ENCODE measurements around the gene DBT.

DNA sequence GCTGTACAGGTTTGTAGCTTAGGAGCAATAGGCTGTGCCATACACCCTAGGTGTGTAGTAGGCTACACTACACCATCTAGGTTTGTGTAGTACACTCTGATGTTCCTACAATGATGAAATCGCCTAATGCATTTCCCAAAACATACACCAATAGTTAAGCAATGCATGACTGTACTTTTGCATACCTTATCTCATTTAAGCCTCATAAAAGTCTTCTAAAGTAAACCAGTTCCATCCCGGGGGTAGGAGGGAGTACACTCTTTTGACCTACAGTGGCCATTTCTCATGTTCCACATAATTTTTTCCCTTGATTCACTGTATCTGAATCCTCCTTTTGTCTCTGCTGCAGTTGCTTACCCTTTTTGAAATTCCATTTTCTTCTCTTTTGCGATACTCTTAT is 104.5 kb downstream of the DBT start:
- TF ChIP-seq EP300 (IDR thresholded peaks at IDR 0.05) (no peak), POLR2AphosphoS5 (IDR thresholded peaks at IDR 0.05) (no peak), POLR2A (IDR thresholded peaks at IDR 0.05) (no peak)
- TF ChIP-seq, protein P1, sequence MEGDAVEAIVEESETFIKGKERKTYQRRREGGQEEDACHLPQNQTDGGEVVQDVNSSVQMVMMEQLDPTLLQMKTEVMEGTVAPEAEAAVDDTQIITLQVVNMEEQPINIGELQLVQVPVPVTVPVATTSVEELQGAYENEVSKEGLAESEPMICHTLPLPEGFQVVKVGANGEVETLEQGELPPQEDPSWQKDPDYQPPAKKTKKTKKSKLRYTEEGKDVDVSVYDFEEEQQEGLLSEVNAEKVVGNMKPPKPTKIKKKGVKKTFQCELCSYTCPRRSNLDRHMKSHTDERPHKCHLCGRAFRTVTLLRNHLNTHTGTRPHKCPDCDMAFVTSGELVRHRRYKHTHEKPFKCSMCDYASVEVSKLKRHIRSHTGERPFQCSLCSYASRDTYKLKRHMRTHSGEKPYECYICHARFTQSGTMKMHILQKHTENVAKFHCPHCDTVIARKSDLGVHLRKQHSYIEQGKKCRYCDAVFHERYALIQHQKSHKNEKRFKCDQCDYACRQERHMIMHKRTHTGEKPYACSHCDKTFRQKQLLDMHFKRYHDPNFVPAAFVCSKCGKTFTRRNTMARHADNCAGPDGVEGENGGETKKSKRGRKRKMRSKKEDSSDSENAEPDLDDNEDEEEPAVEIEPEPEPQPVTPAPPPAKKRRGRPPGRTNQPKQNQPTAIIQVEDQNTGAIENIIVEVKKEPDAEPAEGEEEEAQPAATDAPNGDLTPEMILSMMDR (IDR thresholded peaks at IDR 0.05), result no peak
